ENCODE results near the gene RYR2. TPM values are rescaled to one million over a fixed set of nuclear protein-coding genes. Genes with fewer than 3 reads are reported as not detected.
A peak's percentile ranks its signal among the peaks of the same experiment; 100 is the strongest.
"Not testable (repeated sequence)": the region's sequence is repeated elsewhere in the genome, so short reads cannot be mapped to it uniquely, and the experiment has no call there.

Gene RYR2
- total and polyA plus RNA-seq, 8 donors: 0.25 to 33.5 (median 2.5) TPM

- H3K27ac ChIP-seq: no peak overlapping the region
- no peaks in the 10 kb centered on the region for H3K27me3 ChIP-seq
- TF ChIP-seq POLR2A (IDR thresholded peaks at IDR 0.05) (no peak), CTCF (IDR thresholded peaks at IDR 0.05) (no peak), EP300 (IDR thresholded peaks at IDR 0.05) (no peak), POLR2AphosphoS5 (IDR thresholded peaks at IDR 0.05) (no peak)
- H3K36me3 ChIP-seq: no peaks in the 10 kb centered on the region
- no peaks in the 10 kb centered on the region for H3K4me1 ChIP-seq
- intact Hi-C loops (cut with DNase I; ENCODE audit: low total_unique reads): no loop called here
- DNase-seq: no peak
- H3K4me3 ChIP-seq: no peak overlapping the region
- peaks cover 0 to 13% (median 4%) of the 10 kb centered on the region in 4 donors for H3K9me3 ChIP-seq
Observed at GRCh38 chr1:237583756-237584155, 541.8 kb downstream of the RYR2 start.

- Histone ChIP-seq H3K4me1 (no peaks in the 10 kb centered on the region), H3K9me3 (peaks cover 0 to 3% (median under 1%) of the 10 kb centered on the region in 4 donors), H3K36me3 (peaks cover 0 to 4% (median 0%) of the 10 kb centered on the region in 4 donors), H3K27me3 (no peaks in the 10 kb centered on the region), H3K4me3 (no peak overlapping the region), H3K27ac (no peak overlapping the region)
- TF ChIP-seq POLR2AphosphoS5 (IDR thresholded peaks at IDR 0.05): no peak
- TF ChIP-seq POLR2A (IDR thresholded peaks at IDR 0.05): no peak
- no peak for TF ChIP-seq EP300 (IDR thresholded peaks at IDR 0.05)
- no peak for TF ChIP-seq CTCF (IDR thresholded peaks at IDR 0.05)
- WGBS, 5 donors: 88 to 92% (median 91%) methylated on average over 13 of the region's 13 CpGs
- DNase-seq: no peak
- intact Hi-C loops (cut with DNase I; ENCODE audit: low total_unique reads): no loop called here
Observed at GRCh38 chr1:237590386-237590785, 548.4 kb downstream of the RYR2 start.

- H3K36me3 ChIP-seq: peaks cover 0 to 10% (median 0%) of the 10 kb centered on the region in 4 donors
- TF ChIP-seq CTCF (IDR thresholded peaks at IDR 0.05): no peak
- no peak for TF ChIP-seq POLR2AphosphoS5 (IDR thresholded peaks at IDR 0.05)
- no peak for TF ChIP-seq POLR2A (IDR thresholded peaks at IDR 0.05)
- TF ChIP-seq EP300 (IDR thresholded peaks at IDR 0.05): no peak
- WGBS, 5 donors: 58 to 76% (median 72%) methylated on average over 2 of the region's 2 CpGs
- H3K4me1 ChIP-seq: no peaks in the 10 kb centered on the region
- no peaks in the 10 kb centered on the region for H3K27me3 ChIP-seq
- H3K27ac ChIP-seq: no peak overlapping the region
- DNase-seq: no peak
- intact Hi-C loops (cut with DNase I; ENCODE audit: low total_unique reads): no loop called here
- H3K4me3 ChIP-seq: no peak overlapping the region
- H3K9me3 ChIP-seq: peaks cover 0 to 11% (median 4%) of the 10 kb centered on the region in 4 donors
Observed at GRCh38 chr1:237591353-237591752, 549.4 kb downstream of the RYR2 start.

- H3K36me3 ChIP-seq; H3K4me3 ChIP-seq; H3K27ac ChIP-seq; H3K4me1 ChIP-seq; intact Hi-C loops (cut with DNase I; ENCODE audit: low total_unique reads); H3K9me3 ChIP-seq; H3K27me3 ChIP-seq: not testable (repeated sequence)
- peak in 1 of 2 donors; percentile 57 for DNase-seq
- 81 to 90% (median 84%) methylated on average over 13 to 15 of the region's 15 CpGs for WGBS, 5 donors
Observed at GRCh38 chr1:237603036-237603568, 561.1 kb downstream of the RYR2 start.

GRCh38 chr1:237608433-237608832 is 566.4 kb downstream of the RYR2 start:
- no peak for TF ChIP-seq POLR2AphosphoS5 (IDR thresholded peaks at IDR 0.05)
- Histone ChIP-seq H3K27me3 (no peaks in the 10 kb centered on the region), H3K27ac (no peak overlapping the region), H3K4me3 (no peak overlapping the region), H3K4me1 (no peaks in the 10 kb centered on the region), H3K9me3 (no peaks in the 10 kb centered on the region), H3K36me3 (peaks cover 0 to 7% (median 0%) of the 10 kb centered on the region in 4 donors)
- DNase-seq: no peak
- intact Hi-C loops (cut with DNase I; ENCODE audit: low total_unique reads): no loop called here
- WGBS, 5 donors: 80 to 89% (median 86%) methylated on average over 3 of the region's 3 CpGs
